Prostate gland (tissue), 2 donors: ENCODE data around the gene TBC1D16. TPM values are rescaled to one million over a fixed set of nuclear protein-coding genes. Genes with fewer than 3 reads are reported as not detected.

Experiments
- DNase-seq: peaks from one replicate; pipeline ENCODE4 v3.0.0-alpha.2; 2019; ENCODE audit warnings: low spot score
- H3K27ac ChIP-seq, 2 donors: fragments of 200-600 bp; sonication (generic); 2 replicates each; pipeline ENCODE4 v1.5.1; 2017 to 2019
- H3K27me3 ChIP-seq: fragments of 200-600 bp; sonication (generic); replicated peaks from 2 replicates; pipeline ENCODE4 v1.5.1; 2019; ENCODE audit not compliant: insufficient read depth
- H3K36me3 ChIP-seq, 2 donors: fragments of 200-600 bp; sonication (generic); 1 replicate in 1 of 2; 2 replicates in 1 of 2; pipeline versions ENCODE4 v1.5.1 to v1.8.1; 2017 to 2019
- H3K4me1 ChIP-seq: fragments of 200-600 bp; sonication (generic); replicated peaks from 2 replicates; pipeline ENCODE4 v1.5.1; 2019
- H3K4me3 ChIP-seq, 2 donors: fragments of 200-600 bp; sonication (generic); 2 replicates each; pipeline ENCODE4 v1.5.1; 2017 to 2019
- H3K9me3 ChIP-seq: fragments of 200-600 bp; sonication (generic); 2 replicates; pipeline ENCODE4 v1.5.1; 2017
- CTCF ChIP-seq, 4 experiments: fragments of 200-600 bp in 2 of 4; fragments of 450-650 bp in 2 of 4; sonication (generic) in 2 of 4; IDR thresholded peaks; 1 replicate in 3 of 4; 2 replicates in 1 of 4; pipeline ENCODE4 v1.5.1; 2016 to 2019; ENCODE audit warnings: antibody characterized with exemption in 4 of 4, mild to moderate bottlenecking in 2 of 4, moderate library complexity in 2 of 4
- POLR2A ChIP-seq: fragments of 450-650 bp; IDR thresholded peaks from one replicate; pipeline ENCODE4 v1.6.1; 2016; ENCODE audit warnings: antibody characterized with exemption, mild to moderate bottlenecking
- POLR2AphosphoS5 ChIP-seq: sonication (generic); formaldehyde crosslinking; IDR thresholded peaks from one replicate; pipeline ENCODE4 v1.6.1; 2017; ENCODE audit warnings: antibody characterized with exemption
- WGBS: methylation state at CpG from one replicate; pipeline ENCODE4 v1.1.5; 2018; 5-methylcytosine and 5-hydroxymethylcytosine counted together
- intact Hi-C: fragments of 100-400 bp; cut with DNase I; formaldehyde crosslinking; loops from one replicate; pipeline ENCODE4 v1.14.2; 2022
- total RNA-seq, 2 donors: library from RNA; depleted of rRNA; stranded (reverse); fragments of >200 nt; gene quantifications; one replicate each; pipeline ENCODE4 v1.1.0, GENCODE V29; 2016

Gene TBC1D16
- total RNA-seq, 2 donors from 2014 or later, result 29.1 to 41.9 TPM

- no peak overlapping the region for H3K27ac ChIP-seq
- DNase-seq, result no peak
- peak overlapping the region; percentile 4 to 26 for H3K4me3 ChIP-seq
- intact Hi-C loops, result no loop called here
- H3K36me3 ChIP-seq, result no peaks in the 10 kb centered on the region
- TF ChIP-seq POLR2AphosphoS5 (no peak), POLR2A (no peak)
- no peaks in the 10 kb centered on the region for H3K4me1 ChIP-seq
- WGBS, result 1% methylated on average over 48 of the region's 59 CpGs
- no peaks in the 10 kb centered on the region for H3K9me3 ChIP-seq
- H3K27me3 ChIP-seq, result no peaks in the 10 kb centered on the region
Observed at GRCh38 chr17:79930062-79930876, 105.4 kb downstream of the TBC1D16 start.

- WGBS, result 54% methylated on average over 23 of the region's 25 CpGs
- intact Hi-C loops, result no loop called here
Observed at GRCh38 chr17:79929257-79930061, 106.2 kb downstream of the TBC1D16 start.

GRCh38 chr17:79928502-79929256, 107.0 kb downstream of the TBC1D16 start:
- intact Hi-C loops, result no loop called here
- 93% methylated on average over 16 of the region's 16 CpGs for WGBS
- H3K9me3 ChIP-seq, result no peaks in the 10 kb centered on the region
- no peaks in the 10 kb centered on the region for H3K4me1 ChIP-seq
- TF ChIP-seq POLR2A (no peak), POLR2AphosphoS5 (no peak), CTCF (IDR thresholded peaks at IDR 0.05) (no peak)
- H3K4me3 ChIP-seq, result no peak overlapping the region
- H3K36me3 ChIP-seq, result no peaks in the 10 kb centered on the region
- no peak for DNase-seq
- H3K27ac ChIP-seq, result no peak overlapping the region
- H3K27me3 ChIP-seq, result no peaks in the 10 kb centered on the region

More at GRCh38 chr17:79929257-79930061, 106.2 kb downstream of the TBC1D16 start:
- no peaks in the 10 kb centered on the region for H3K27me3 ChIP-seq
- no peaks in the 10 kb centered on the region for H3K9me3 ChIP-seq
- TF ChIP-seq POLR2A, result no peak
- TF ChIP-seq CTCF (IDR thresholded peaks at IDR 0.05), result no peak
- TF ChIP-seq POLR2AphosphoS5, result no peak
- H3K27ac ChIP-seq, result no peak overlapping the region
- H3K4me3 ChIP-seq, result no peak overlapping the region
- H3K36me3 ChIP-seq, result no peaks in the 10 kb centered on the region
- DNase-seq, result no peak
- no peaks in the 10 kb centered on the region for H3K4me1 ChIP-seq

GRCh38 chr17:79927688-79928501, 107.8 kb downstream of the TBC1D16 start:
- Histone ChIP-seq H3K4me3 (no peak overlapping the region), H3K9me3 (no peaks in the 10 kb centered on the region), H3K36me3 (no peaks in the 10 kb centered on the region), H3K27ac (no peak overlapping the region), H3K4me1 (no peaks in the 10 kb centered on the region), H3K27me3 (no peaks in the 10 kb centered on the region)
- intact Hi-C loops, result no loop called here
- DNase-seq, result no peak
- TF ChIP-seq POLR2A, result no peak
- no peak for TF ChIP-seq CTCF (IDR thresholded peaks at IDR 0.05)
- TF ChIP-seq POLR2AphosphoS5, result no peak
- 89% methylated on average over 13 of the region's 13 CpGs for WGBS
